Measurements from ENCODE around the gene PSMD10.

- TF ChIP-seq EZH2phosphoT487 (IDR thresholded peaks at IDR 0.05; ENCODE audit: insufficient read depth, low read depth): no peak
- TF ChIP-seq EZH2 (IDR thresholded peaks at IDR 0.05; ENCODE audit: insufficient read depth, poor library complexity, severe bottlenecking): no peak
Measured at GRCh38 chrX:108071578-108071977, 19.8 kb downstream of the PSMD10 start.

All from GM23248 (cell line).